ENCODE data around the gene TIMP3. TPM values are rescaled to one million over a fixed set of nuclear protein-coding genes. Genes with fewer than 3 reads are reported as not detected.

TIMP3 gene
- total RNA-seq, 4 donors from 2014 or later: 560 to 818 (median 738) TPM

GRCh38 chr22:32823024-32823730 is 21.7 kb downstream of the TIMP3 start:
- Histone ChIP-seq H3K9me3 (no peaks in the 10 kb centered on the region), H3K27me3 (no peaks in the 10 kb centered on the region), H3K4me3 (no peak overlapping the region), H3K27ac (peak overlapping the region in 3 of 4 donors; percentile 3 to 80 (median 52)), H3K36me3 (peaks cover 0 to 3% of the 10 kb centered on the region in 2 donors), H3K4me1 (peaks cover 7 to 100% (median 67%) of the 10 kb centered on the region in 3 donors)
- no peak for TF ChIP-seq POLR2A (IDR thresholded peaks at IDR 0.05)
- TF ChIP-seq, protein P1, sequence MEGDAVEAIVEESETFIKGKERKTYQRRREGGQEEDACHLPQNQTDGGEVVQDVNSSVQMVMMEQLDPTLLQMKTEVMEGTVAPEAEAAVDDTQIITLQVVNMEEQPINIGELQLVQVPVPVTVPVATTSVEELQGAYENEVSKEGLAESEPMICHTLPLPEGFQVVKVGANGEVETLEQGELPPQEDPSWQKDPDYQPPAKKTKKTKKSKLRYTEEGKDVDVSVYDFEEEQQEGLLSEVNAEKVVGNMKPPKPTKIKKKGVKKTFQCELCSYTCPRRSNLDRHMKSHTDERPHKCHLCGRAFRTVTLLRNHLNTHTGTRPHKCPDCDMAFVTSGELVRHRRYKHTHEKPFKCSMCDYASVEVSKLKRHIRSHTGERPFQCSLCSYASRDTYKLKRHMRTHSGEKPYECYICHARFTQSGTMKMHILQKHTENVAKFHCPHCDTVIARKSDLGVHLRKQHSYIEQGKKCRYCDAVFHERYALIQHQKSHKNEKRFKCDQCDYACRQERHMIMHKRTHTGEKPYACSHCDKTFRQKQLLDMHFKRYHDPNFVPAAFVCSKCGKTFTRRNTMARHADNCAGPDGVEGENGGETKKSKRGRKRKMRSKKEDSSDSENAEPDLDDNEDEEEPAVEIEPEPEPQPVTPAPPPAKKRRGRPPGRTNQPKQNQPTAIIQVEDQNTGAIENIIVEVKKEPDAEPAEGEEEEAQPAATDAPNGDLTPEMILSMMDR (IDR thresholded peaks at IDR 0.05): peak in 3 of 4 experiments; percentile 20 to 43 (median 24)
- ATAC-seq: no peak
- WGBS, 2 donors (ENCODE audit: low coverage in 1 of 2): 66 to 70% methylated on average over 2 to 5 of the region's 10 CpGs

DNA sequence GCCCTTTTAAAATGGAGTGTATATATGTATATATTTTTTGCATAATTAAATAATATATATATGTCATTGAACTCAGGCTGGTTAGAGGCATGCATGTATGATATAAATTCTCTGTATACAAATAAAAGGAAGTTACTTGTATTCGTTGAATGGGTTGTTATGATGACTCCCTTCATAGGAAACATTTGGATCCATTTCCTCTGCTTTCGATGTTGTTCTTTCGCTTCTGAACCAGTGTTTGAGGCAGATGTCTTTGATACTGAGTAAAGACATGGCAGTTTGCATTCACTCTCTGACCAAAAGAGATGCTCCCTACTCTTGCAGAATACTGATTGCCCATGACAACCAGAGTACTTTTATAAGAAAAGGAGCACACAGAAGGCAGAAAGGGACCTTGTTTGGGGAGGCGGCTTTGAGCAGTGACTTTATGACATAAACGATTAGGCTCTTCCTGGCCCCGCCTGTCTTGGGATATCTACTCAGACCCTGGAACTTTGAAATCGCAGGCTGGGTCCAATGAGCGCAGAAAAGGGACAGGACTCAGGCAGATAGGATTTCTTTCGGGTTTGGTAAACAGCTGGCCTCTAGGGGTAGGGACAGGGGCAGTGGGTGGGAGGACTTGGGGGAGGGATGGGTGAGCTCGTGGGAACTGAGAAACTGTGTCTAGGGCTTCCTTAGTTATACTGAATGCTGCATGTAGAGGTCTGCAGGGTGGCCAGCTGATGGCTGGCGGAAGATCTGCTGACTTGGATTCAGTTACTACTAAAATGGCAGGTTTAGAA is 23.2 kb downstream of the TIMP3 start:
- Histone ChIP-seq H3K27me3 (no peaks in the 10 kb centered on the region), H3K9me3 (no peaks in the 10 kb centered on the region), H3K36me3 (peaks cover 0 to 10% of the 10 kb centered on the region in 2 donors), H3K27ac (peak overlapping the region in 3 of 4 donors; percentile 63 to 80 (median 74)), H3K4me3 (no peak overlapping the region), H3K4me1 (peaks cover 18 to 100% (median 68%) of the 10 kb centered on the region in 3 donors)
- 41 to 57% methylated on average over 6 to 11 of the region's 11 CpGs for WGBS, 2 donors (ENCODE audit: low coverage in 1 of 2)
- TF ChIP-seq EP300 (IDR thresholded peaks at IDR 0.05) (no peak), POLR2A (IDR thresholded peaks at IDR 0.05) (no peak), POLR2AphosphoS5 (IDR thresholded peaks at IDR 0.05) (no peak)
- TF ChIP-seq, protein P1 (IDR thresholded peaks at IDR 0.05): no peak
- ATAC-seq: no peak

DNA sequence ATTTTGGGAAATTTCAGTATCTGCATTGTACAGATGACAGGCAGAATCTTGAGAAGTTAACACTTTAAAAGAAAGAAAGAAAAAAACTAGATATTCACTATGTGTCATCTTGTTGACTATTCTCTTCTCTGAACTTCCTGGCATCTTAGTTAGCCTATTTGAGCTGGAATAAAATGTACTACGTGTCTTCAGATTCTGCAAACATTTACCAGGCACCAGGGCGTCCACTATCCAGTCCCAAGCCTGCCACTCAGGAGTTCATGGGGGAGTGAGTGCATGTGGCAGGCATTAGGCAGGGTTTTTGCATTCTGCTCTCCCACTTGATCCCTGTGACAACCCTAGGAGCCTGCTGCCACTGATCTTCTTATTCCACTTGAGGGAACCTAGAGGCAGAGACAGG is 25.0 kb downstream of the TIMP3 start:
- H3K4me3 ChIP-seq: no peak overlapping the region
- peak overlapping the region; percentile 6 to 86 (median 77) for H3K27ac ChIP-seq
- H3K36me3 ChIP-seq: peaks cover 0 to 14% of the 10 kb centered on the region in 2 donors
- H3K4me1 ChIP-seq: peaks cover 34 to 100% (median 78%) of the 10 kb centered on the region in 3 donors
- ATAC-seq: peak; percentile 40
- TF ChIP-seq EP300 (IDR thresholded peaks at IDR 0.05) (no peak), POLR2AphosphoS5 (IDR thresholded peaks at IDR 0.05) (peak; percentile 82), POLR2A (IDR thresholded peaks at IDR 0.05) (no peak)
- TF ChIP-seq, protein P1 (IDR thresholded peaks at IDR 0.05): no peak
- 24% methylated on average over 2 of the region's 2 CpGs; no CpG with 5 or more reads in 1 of the 2 donors for WGBS, 2 donors (ENCODE audit: low coverage in 1 of 2)
- H3K27me3 ChIP-seq: no peaks in the 10 kb centered on the region
- H3K9me3 ChIP-seq: no peaks in the 10 kb centered on the region

GRCh38 chr22:32827049-32827602 is 25.6 kb downstream of the TIMP3 start:
- H3K27me3 ChIP-seq: no peaks in the 10 kb centered on the region
- H3K4me3 ChIP-seq: no peak overlapping the region
- H3K9me3 ChIP-seq: no peaks in the 10 kb centered on the region
- H3K36me3 ChIP-seq: peaks cover 0 to 14% of the 10 kb centered on the region in 2 donors
- WGBS, 2 donors (ENCODE audit: low coverage in 1 of 2): 0 to 53% methylated on average over 2 to 6 of the region's 7 CpGs
- peak; percentile 26 for ATAC-seq
- peaks cover 39 to 100% (median 82%) of the 10 kb centered on the region in 3 donors for H3K4me1 ChIP-seq
- H3K27ac ChIP-seq: peak overlapping the region; percentile 11 to 86 (median 77)
- TF ChIP-seq POLR2AphosphoS5 (IDR thresholded peaks at IDR 0.05) (peak; percentile 5), POLR2A (IDR thresholded peaks at IDR 0.05) (no peak)

- H3K4me3 ChIP-seq: no peak overlapping the region
- H3K36me3 ChIP-seq: peaks cover 0 to 21% of the 10 kb centered on the region in 2 donors
- WGBS, 2 donors (ENCODE audit: low coverage in 1 of 2): 0 to 37% methylated on average over 1 to 2 of the region's 2 CpGs
- H3K9me3 ChIP-seq: no peaks in the 10 kb centered on the region
- no peak for TF ChIP-seq EP300 (IDR thresholded peaks at IDR 0.05)
- TF ChIP-seq, protein P1 (IDR thresholded peaks at IDR 0.05): peak in 3 of 4 experiments; percentile 26 to 48 (median 34)
- H3K27ac ChIP-seq: peak overlapping the region; percentile 26 to 86 (median 77)
- H3K4me1 ChIP-seq: peaks cover 39 to 100% (median 80%) of the 10 kb centered on the region in 3 donors
- no peak for ATAC-seq
- H3K27me3 ChIP-seq: no peaks in the 10 kb centered on the region
Measured at GRCh38 chr22:32828150-32828549, 26.6 kb downstream of the TIMP3 start.

All from gastroesophageal sphincter (tissue), 4 donors.